ENCODE measurements around the gene TAF4. TPM values are rescaled to one million over a fixed set of nuclear protein-coding genes. Genes with fewer than 3 reads are reported as not detected.

TAF4 gene
- total RNA-seq, 1 donor from 2014 or later: 11.5 TPM

- H3K27ac Mint-ChIP-seq (ENCODE audit: unreplicated experiment): no peak overlapping the region
- H3K9me3 Mint-ChIP-seq (ENCODE audit: low read depth): no peaks in the 10 kb centered on the region
- TF ChIP-seq CTCF (IDR thresholded peaks at IDR 0.05): no peak
- no peak for DNase-seq (ENCODE audit: low spot score)
- H3K27me3 Mint-ChIP-seq (ENCODE audit: low read depth): no peaks in the 10 kb centered on the region
- no peaks in the 10 kb centered on the region for H3K36me3 Mint-ChIP-seq (ENCODE audit: low read depth)
- peaks cover 43% of the 10 kb centered on the region for H3K4me1 Mint-ChIP-seq (ENCODE audit: low read depth)
- no peak overlapping the region for H3K4me3 Mint-ChIP-seq (ENCODE audit: unreplicated experiment)
Observed at GRCh38 chr20:62022575-62023139, 43.0 kb downstream of the TAF4 start.

- DNase-seq (ENCODE audit: low spot score): no peak
- Mint-ChIP-seq H3K36me3 (ENCODE audit: low read depth) (no peaks in the 10 kb centered on the region), H3K4me3 (ENCODE audit: unreplicated experiment) (no peak overlapping the region), H3K27ac (ENCODE audit: unreplicated experiment) (no peak overlapping the region), H3K9me3 (ENCODE audit: low read depth) (no peaks in the 10 kb centered on the region), H3K27me3 (ENCODE audit: low read depth) (no peaks in the 10 kb centered on the region), H3K4me1 (ENCODE audit: low read depth) (peaks cover 35% of the 10 kb centered on the region)
- TF ChIP-seq CTCF (IDR thresholded peaks at IDR 0.05): no peak
Observed at GRCh38 chr20:62021793-62022385, 43.8 kb downstream of the TAF4 start.

- Mint-ChIP-seq H3K27ac (ENCODE audit: unreplicated experiment) (no peak overlapping the region), H3K36me3 (ENCODE audit: low read depth) (no peaks in the 10 kb centered on the region), H3K4me3 (ENCODE audit: unreplicated experiment) (no peak overlapping the region), H3K9me3 (ENCODE audit: low read depth) (no peaks in the 10 kb centered on the region), H3K27me3 (ENCODE audit: low read depth) (no peaks in the 10 kb centered on the region), H3K4me1 (ENCODE audit: low read depth) (peaks cover 29% of the 10 kb centered on the region)
- DNase-seq (ENCODE audit: low spot score): no peak
- TF ChIP-seq CTCF (IDR thresholded peaks at IDR 0.05): no peak
Observed at GRCh38 chr20:62020935-62021701, 44.6 kb downstream of the TAF4 start.

GRCh38 chr20:62019881-62020492, 45.7 kb downstream of the TAF4 start:
- H3K27me3 Mint-ChIP-seq (ENCODE audit: low read depth): no peaks in the 10 kb centered on the region
- no peak overlapping the region for H3K27ac Mint-ChIP-seq (ENCODE audit: unreplicated experiment)
- no peaks in the 10 kb centered on the region for H3K36me3 Mint-ChIP-seq (ENCODE audit: low read depth)
- TF ChIP-seq CTCF (IDR thresholded peaks at IDR 0.05): no peak
- no peaks in the 10 kb centered on the region for H3K9me3 Mint-ChIP-seq (ENCODE audit: low read depth)
- DNase-seq (ENCODE audit: low spot score): no peak
- H3K4me3 Mint-ChIP-seq (ENCODE audit: unreplicated experiment): no peak overlapping the region
- peaks cover 17% of the 10 kb centered on the region for H3K4me1 Mint-ChIP-seq (ENCODE audit: low read depth)

- H3K27me3 Mint-ChIP-seq (ENCODE audit: low read depth): no peaks in the 10 kb centered on the region
- TF ChIP-seq CTCF (IDR thresholded peaks at IDR 0.05): no peak
- no peak overlapping the region for H3K27ac Mint-ChIP-seq (ENCODE audit: unreplicated experiment)
- H3K4me3 Mint-ChIP-seq (ENCODE audit: unreplicated experiment): no peak overlapping the region
- no peaks in the 10 kb centered on the region for H3K36me3 Mint-ChIP-seq (ENCODE audit: low read depth)
- no peaks in the 10 kb centered on the region for H3K9me3 Mint-ChIP-seq (ENCODE audit: low read depth)
- no peak for DNase-seq (ENCODE audit: low spot score)
- peaks cover 15% of the 10 kb centered on the region for H3K4me1 Mint-ChIP-seq (ENCODE audit: low read depth)
Observed at GRCh38 chr20:62019144-62019805, 46.4 kb downstream of the TAF4 start.

Measured in chondrocyte (in vitro differentiated cells).